K562 (cell line): ENCODE data around the gene PCSK6. TPM values are rescaled to one million over a fixed set of nuclear protein-coding genes. Genes with fewer than 3 reads are reported as not detected.
A peak's percentile ranks its signal among the peaks of the same experiment; 100 is the strongest.

Experiments
- DACH1 ChIP-seq: fragments of 450-650 bp; IDR thresholded peaks from 2 replicates; pipeline ENCODE4 v1.6.1; 2018; ENCODE audit not compliant: partially characterized antibody
- E2F1 ChIP-seq: sonication (generic); formaldehyde crosslinking; IDR thresholded peaks from 2 replicates; pipeline ENCODE4 v1.8.1; 2023; ENCODE audit warnings: mild to moderate bottlenecking, missing genetic modification reagents, moderate library complexity
- KAT8 ChIP-seq: fragments of 450-650 bp; IDR thresholded peaks from 2 replicates; pipeline ENCODE4 v1.6.1; 2016; ENCODE audit warnings: low read depth, mild to moderate bottlenecking
- NCOA1 ChIP-seq: fragments of 450-650 bp; IDR thresholded peaks from 2 replicates; pipeline ENCODE4 v1.6.1; 2016; ENCODE audit warnings: low read depth
- SP1 ChIP-seq: sonication (generic); formaldehyde crosslinking; IDR thresholded peaks from 2 replicates; pipeline ENCODE4 v1.8.1; 2022; ENCODE audit warnings: mild to moderate bottlenecking, missing genetic modification reagents
- ZBTB11 ChIP-seq, 3 experiments: fragments of 200-800 bp in 1 of 3; fragments of 250-450 bp in 1 of 3; fragments of 450-650 bp in 1 of 3; sonication (Bioruptor Pico) in 1 of 3; sonication (Bioruptor generic) in 1 of 3; formaldehyde crosslinking in 1 of 3; IDR thresholded peaks; 2 replicates each; pipeline versions ENCODE4 v1.6.1 to v1.8.0; 2016 to 2022; ENCODE audit warnings: mild to moderate bottlenecking in 2 of 3, missing genetic modification characterization in 2 of 3, missing compliant biosample characterization in 1 of 3, moderate library complexity in 1 of 3
- ZNF175 ChIP-seq: fragments of 200-800 bp; sonication (Bioruptor generic); IDR thresholded peaks from 2 replicates; pipeline ENCODE4 v1.6.1; 2016; ENCODE audit warnings: low read depth, mild to moderate bottlenecking, missing genetic modification characterization, missing compliant biosample characterization
- ZNF316 ChIP-seq: fragments of 450-650 bp; IDR thresholded peaks from 2 replicates; pipeline ENCODE4 v1.6.1; 2016
- ZNF445 ChIP-seq: fragments of 250-450 bp; sonication (Bioruptor Pico); IDR thresholded peaks from 2 replicates; pipeline ENCODE4 v1.4.0; 2020; ENCODE audit warnings: low read depth, mild to moderate bottlenecking, moderate library complexity
- polyA plus RNA-seq, 8 experiments: library from polyadenylated mRNA; depleted of rRNA in 4 of 8; stranded (reverse) in 5 of 8; unstranded in 3 of 8; fragments of >200 nt; fragmentation: Nextera tagmentation in 2 of 8; fragmentation: Illumina TruSeq in 1 of 8; extraction: Ambion mirVana in 2 of 8; extraction: Trizol in 1 of 8; gene quantifications; 2 replicates each; pipeline versions ENCODE4 v1.2.1 to v1.2.3, GENCODE V29; 2011 to 2014; ENCODE audit warnings: inconsistent platforms in 1 of 8, missing spikeins in 1 of 8
- total RNA-seq, 7 experiments: library from RNA; depleted of rRNA in 6 of 7; stranded (reverse); fragments of >200 nt in 6 of 7; fragmentation: Illumina TruSeq in 2 of 7; extraction: Trizol in 2 of 7; gene quantifications; 2 replicates each; pipeline versions ENCODE4 v1.2.1 to v1.2.3, GENCODE V29; 2011 to 2021; ENCODE audit warnings: low replicate concordance in 1 of 7
- TF ChIP-seq, protein P1 (sequence below), 2 experiments: fragments of 450-650 bp; IDR thresholded peaks; 2 replicates each; pipeline ENCODE4 v1.6.1; 2016
- TF ChIP-seq, protein P2 (sequence below): fragments of 450-650 bp; conservative IDR thresholded peaks from 2 replicates; pipeline ENCODE4 v1.6.1; 2016; ENCODE audit warnings: missing genetic modification characterization, low read depth, mild to moderate bottlenecking, control low read depth, missing compliant biosample characterization

Gene PCSK6
- total and polyA plus RNA-seq, 9 of the 15 experiments (the other 6 are each of a cell fraction or from before 2014, with no cell fraction given): 2.2 to 32.6 (median 14.5) TPM

GRCh38 chr15:101451266-101451799 is 38.2 kb downstream of the PCSK6 start (continued):
- peak in 1 of 3 experiments; percentile 82; a peak in 2 of 6 replicates for TF ChIP-seq ZBTB11 (CRISPR knock-in tag; IDR thresholded peaks at IDR 0.05)
- TF ChIP-seq, protein P1, sequence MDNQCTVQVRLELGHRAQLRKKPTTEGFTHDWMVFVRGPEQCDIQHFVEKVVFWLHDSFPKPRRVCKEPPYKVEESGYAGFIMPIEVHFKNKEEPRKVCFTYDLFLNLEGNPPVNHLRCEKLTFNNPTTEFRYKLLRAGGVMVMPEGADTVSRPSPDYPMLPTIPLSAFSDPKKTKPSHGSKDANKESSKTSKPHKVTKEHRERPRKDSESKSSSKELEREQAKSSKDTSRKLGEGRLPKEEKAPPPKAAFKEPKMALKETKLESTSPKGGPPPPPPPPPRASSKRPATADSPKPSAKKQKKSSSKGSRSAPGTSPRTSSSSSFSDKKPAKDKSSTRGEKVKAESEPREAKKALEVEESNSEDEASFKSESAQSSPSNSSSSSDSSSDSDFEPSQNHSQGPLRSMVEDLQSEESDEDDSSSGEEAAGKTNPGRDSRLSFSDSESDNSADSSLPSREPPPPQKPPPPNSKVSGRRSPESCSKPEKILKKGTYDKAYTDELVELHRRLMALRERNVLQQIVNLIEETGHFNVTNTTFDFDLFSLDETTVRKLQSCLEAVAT (IDR thresholded peaks at IDR 0.05): peak; percentile 59 to 81; a peak in 3 of 4 replicates
- peak; percentile 94 for TF ChIP-seq ZNF175
- TF ChIP-seq, protein P2, sequence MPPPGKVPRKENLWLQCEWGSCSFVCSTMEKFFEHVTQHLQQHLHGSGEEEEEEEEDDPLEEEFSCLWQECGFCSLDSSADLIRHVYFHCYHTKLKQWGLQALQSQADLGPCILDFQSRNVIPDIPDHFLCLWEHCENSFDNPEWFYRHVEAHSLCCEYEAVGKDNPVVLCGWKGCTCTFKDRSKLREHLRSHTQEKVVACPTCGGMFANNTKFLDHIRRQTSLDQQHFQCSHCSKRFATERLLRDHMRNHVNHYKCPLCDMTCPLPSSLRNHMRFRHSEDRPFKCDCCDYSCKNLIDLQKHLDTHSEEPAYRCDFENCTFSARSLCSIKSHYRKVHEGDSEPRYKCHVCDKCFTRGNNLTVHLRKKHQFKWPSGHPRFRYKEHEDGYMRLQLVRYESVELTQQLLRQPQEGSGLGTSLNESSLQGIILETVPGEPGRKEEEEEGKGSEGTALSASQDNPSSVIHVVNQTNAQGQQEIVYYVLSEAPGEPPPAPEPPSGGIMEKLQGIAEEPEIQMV (tag): peak; percentile 86
- TF ChIP-seq SP1 (CRISPR knock-in tag): peak; percentile 77
- TF ChIP-seq DACH1: peak; percentile 99
- 0 out of 2 replicates have a peak, but pooled peaks have one; percentile 34 for TF ChIP-seq E2F1 (CRISPR knock-in tag)
- peak; percentile 92 for TF ChIP-seq ZNF316
- TF ChIP-seq ZNF445 (CRISPR knock-in tag): 0 out of 2 replicates have a peak, but pooled peaks have one; percentile 26
- no peak for TF ChIP-seq KAT8
- TF ChIP-seq NCOA1: peak; percentile 87; the same call in 1 of the 2 replicates
